Upper lobe of left lung (tissue), 6 donors: ENCODE results near the gene MCU. TPM values are rescaled to one million over a fixed set of nuclear protein-coding genes. Genes with fewer than 3 reads are reported as not detected.
A peak's percentile ranks its signal among the peaks of the same experiment; 100 is the strongest.

Source experiments
- ATAC-seq, 2 donors: fragments of 200-7000 bp; cut with Tn5 transposase; one replicate each; pipeline ENCODE4 v1.9.1; 2022; ENCODE audit warnings: mild to moderate bottlenecking in 2 of 2, moderate library complexity in 2 of 2; ENCODE audit not compliant: low FRiP score in 2 of 2
- DNase-seq, 2 donors: peaks; one replicate each; pipeline ENCODE4 v3.0.0-alpha.2; 2019 to 2020
- H3K27ac ChIP-seq, 4 donors: fragments of 200-600 bp; sonication (generic); one replicate each; pipeline ENCODE4 v1.5.1; 2016 to 2019
- H3K27me3 ChIP-seq, 4 donors: fragments of 200-600 bp; sonication (generic); one replicate each; pipeline ENCODE4 v1.5.1; 2017 to 2019
- H3K36me3 ChIP-seq, 4 donors: fragments of 200-600 bp; sonication (generic); one replicate each; pipeline ENCODE4 v1.5.1; 2016 to 2019
- H3K4me1 ChIP-seq, 4 donors: fragments of 200-600 bp; sonication (generic); one replicate each; pipeline ENCODE4 v1.5.1; 2018 to 2019
- H3K4me3 ChIP-seq, 4 donors: fragments of 200-600 bp; sonication (generic); one replicate each; pipeline ENCODE4 v1.5.1; 2017 to 2019; ENCODE audit warnings: mild to moderate bottlenecking in 2 of 4, moderate library complexity in 1 of 4
- H3K9me3 ChIP-seq, 4 donors: fragments of 200-600 bp; sonication (generic); one replicate each; pipeline ENCODE4 v1.5.1; 2018 to 2019
- EP300 ChIP-seq, 4 donors: sonication (generic); formaldehyde crosslinking; IDR thresholded peaks; one replicate each; pipeline ENCODE4 v1.5.1; 2017; ENCODE audit warnings: antibody characterized with exemption in 4 of 4, control low read depth in 2 of 4
- POLR2A ChIP-seq, 4 donors: fragments of 450-650 bp; IDR thresholded peaks; one replicate each; pipeline ENCODE4 v1.5.1; 2016 to 2017; ENCODE audit warnings: antibody characterized with exemption in 4 of 4, mild to moderate bottlenecking in 2 of 4
- POLR2AphosphoS5 ChIP-seq, 2 donors: sonication (generic); formaldehyde crosslinking; IDR thresholded peaks; one replicate each; pipeline ENCODE4 v1.5.1; 2017; ENCODE audit warnings: antibody characterized with exemption in 2 of 2
- WGBS, 2 donors: methylation state at CpG; one replicate each; pipeline ENCODE4 v1.1.5; 2017 to 2018; 5-methylcytosine and 5-hydroxymethylcytosine counted together
- total RNA-seq, 6 donors: library from RNA; depleted of rRNA in 4 of 6; stranded (reverse); fragments of >200 nt in 4 of 6; gene quantifications; one replicate each; pipeline versions ENCODE4 v1.1.0 to v1.2.1, GENCODE V29; 2016 to 2021
- TF ChIP-seq, protein P1 (sequence below), 6 experiments: fragments of 450-650 bp in 4 of 6; fragments of 200-600 bp in 2 of 6; sonication (generic) in 2 of 6; IDR thresholded peaks; one replicate each; pipeline ENCODE4 v1.5.1; 2016 to 2019; ENCODE audit warnings: antibody characterized with exemption in 6 of 6
- donor health status: DM: no; HTN: no; CAD: no; lungs with moderate emphysema.
- donor health status: DM: no; HTN: yes; CAD: no; lungs with severe emphysema.

MCU gene
- total RNA-seq, 6 donors from 2014 or later, result 28.2 to 50.5 (median 32.1) TPM

DNA sequence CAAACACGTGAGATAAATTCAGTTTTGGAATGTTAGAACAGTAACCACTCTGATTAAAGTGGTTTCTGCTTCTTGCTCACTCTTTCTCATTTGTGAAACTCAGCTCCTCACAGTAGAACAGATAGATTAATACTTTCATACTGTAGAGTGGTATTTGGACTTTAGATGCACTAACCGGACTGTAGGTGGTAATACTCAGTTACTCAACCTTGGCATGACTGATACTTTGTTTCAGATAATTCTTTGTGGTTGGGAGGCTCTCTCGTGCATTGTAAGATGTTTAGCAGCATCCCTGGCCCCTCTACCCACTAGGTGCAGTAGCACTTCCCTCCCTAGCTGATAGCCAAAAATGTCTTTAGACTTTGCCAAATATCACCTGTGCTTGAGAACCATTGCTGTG lies 37.6 kb downstream of the MCU start:
- no peaks in the 10 kb centered on the region for H3K27me3 ChIP-seq
- DNase-seq, result no peak
- WGBS, 2 donors, result 65 to 68% methylated on average over 3 of the region's 3 CpGs
- H3K4me1 ChIP-seq, result peaks cover 0 to 12% (median 3%) of the 10 kb centered on the region in 4 donors
- H3K9me3 ChIP-seq, result no peaks in the 10 kb centered on the region
- ATAC-seq, result no peak
- H3K36me3 ChIP-seq, result no peaks in the 10 kb centered on the region
- TF ChIP-seq POLR2AphosphoS5 (IDR thresholded peaks at IDR 0.05), result no peak
- TF ChIP-seq, protein P1, sequence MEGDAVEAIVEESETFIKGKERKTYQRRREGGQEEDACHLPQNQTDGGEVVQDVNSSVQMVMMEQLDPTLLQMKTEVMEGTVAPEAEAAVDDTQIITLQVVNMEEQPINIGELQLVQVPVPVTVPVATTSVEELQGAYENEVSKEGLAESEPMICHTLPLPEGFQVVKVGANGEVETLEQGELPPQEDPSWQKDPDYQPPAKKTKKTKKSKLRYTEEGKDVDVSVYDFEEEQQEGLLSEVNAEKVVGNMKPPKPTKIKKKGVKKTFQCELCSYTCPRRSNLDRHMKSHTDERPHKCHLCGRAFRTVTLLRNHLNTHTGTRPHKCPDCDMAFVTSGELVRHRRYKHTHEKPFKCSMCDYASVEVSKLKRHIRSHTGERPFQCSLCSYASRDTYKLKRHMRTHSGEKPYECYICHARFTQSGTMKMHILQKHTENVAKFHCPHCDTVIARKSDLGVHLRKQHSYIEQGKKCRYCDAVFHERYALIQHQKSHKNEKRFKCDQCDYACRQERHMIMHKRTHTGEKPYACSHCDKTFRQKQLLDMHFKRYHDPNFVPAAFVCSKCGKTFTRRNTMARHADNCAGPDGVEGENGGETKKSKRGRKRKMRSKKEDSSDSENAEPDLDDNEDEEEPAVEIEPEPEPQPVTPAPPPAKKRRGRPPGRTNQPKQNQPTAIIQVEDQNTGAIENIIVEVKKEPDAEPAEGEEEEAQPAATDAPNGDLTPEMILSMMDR (IDR thresholded peaks at IDR 0.05), result no peak
- TF ChIP-seq POLR2A (IDR thresholded peaks at IDR 0.05), result no peak
- TF ChIP-seq EP300 (IDR thresholded peaks at IDR 0.05), result no peak
- no peak overlapping the region for H3K4me3 ChIP-seq
- no peak overlapping the region for H3K27ac ChIP-seq

DNA sequence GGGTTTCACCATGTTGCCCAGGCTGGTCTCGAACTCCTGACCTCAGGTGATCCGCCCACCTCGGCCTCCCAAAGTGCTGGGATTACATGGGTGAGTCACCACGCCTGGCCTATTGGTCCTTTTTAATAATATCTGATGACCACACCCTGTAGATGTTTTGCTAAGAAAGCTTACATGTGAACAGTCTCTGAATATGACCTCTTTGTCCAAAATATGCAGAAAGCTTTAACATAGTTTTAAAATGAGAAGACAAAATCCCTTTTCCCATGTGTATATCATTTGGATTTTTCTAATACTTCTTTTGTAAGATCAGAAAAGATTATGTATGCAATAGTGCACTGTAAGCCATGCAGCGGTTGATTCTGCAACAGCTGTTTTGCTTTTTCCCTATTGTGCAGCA lies 38.5 kb downstream of the MCU start:
- Histone ChIP-seq H3K4me3 (no peak overlapping the region), H3K27ac (no peak overlapping the region), H3K9me3 (no peaks in the 10 kb centered on the region), H3K4me1 (peaks cover 1 to 12% (median 6%) of the 10 kb centered on the region in 4 donors), H3K27me3 (no peaks in the 10 kb centered on the region), H3K36me3 (no peaks in the 10 kb centered on the region)
- DNase-seq (no peak), ATAC-seq (peak in 1 of 2 donors; percentile 70)
- TF ChIP-seq, protein P1 (IDR thresholded peaks at IDR 0.05), result no peak
- no peak for TF ChIP-seq POLR2A (IDR thresholded peaks at IDR 0.05)
- no peak for TF ChIP-seq EP300 (IDR thresholded peaks at IDR 0.05)
- WGBS, 2 donors, result 95 to 96% methylated on average over 5 of the region's 5 CpGs

DNA sequence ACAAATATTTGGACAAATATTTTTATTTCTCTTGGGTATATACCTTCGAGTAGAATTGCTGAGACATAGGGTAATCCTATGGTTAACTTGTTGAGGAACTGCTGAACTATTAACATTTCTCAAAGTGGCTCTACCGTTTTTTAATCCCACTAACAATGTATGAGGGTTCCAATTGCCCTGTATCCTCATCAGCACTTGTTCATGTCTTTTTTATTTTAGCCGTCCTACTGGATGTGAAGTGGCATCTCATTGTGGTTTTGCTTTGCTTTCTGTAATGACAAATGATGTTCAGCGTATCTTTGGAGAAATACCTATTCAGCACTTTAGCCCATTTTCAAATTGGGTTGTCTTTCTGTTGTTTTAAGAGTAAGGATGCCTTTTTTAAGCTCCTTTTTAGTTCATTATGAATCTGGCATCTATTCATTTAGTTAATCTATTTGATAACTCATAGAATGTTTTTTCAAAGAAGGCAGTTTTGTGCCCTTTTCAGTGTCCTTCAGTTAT lies 40.0 kb downstream of the MCU start:
- TF ChIP-seq POLR2AphosphoS5 (IDR thresholded peaks at IDR 0.05) (no peak), POLR2A (IDR thresholded peaks at IDR 0.05) (no peak), EP300 (IDR thresholded peaks at IDR 0.05) (no peak)
- TF ChIP-seq, protein P1 (IDR thresholded peaks at IDR 0.05), result no peak
- WGBS, 2 donors, result 67 to 72% methylated on average over 4 of the region's 4 CpGs
- Histone ChIP-seq H3K36me3 (no peaks in the 10 kb centered on the region), H3K4me3 (no peak overlapping the region), H3K27me3 (no peaks in the 10 kb centered on the region), H3K27ac (no peak overlapping the region), H3K4me1 (peaks cover 12 to 21% (median 17%) of the 10 kb centered on the region in 4 donors), H3K9me3 (no peaks in the 10 kb centered on the region)
- ATAC-seq, result no peak
- DNase-seq, result no peak

DNA sequence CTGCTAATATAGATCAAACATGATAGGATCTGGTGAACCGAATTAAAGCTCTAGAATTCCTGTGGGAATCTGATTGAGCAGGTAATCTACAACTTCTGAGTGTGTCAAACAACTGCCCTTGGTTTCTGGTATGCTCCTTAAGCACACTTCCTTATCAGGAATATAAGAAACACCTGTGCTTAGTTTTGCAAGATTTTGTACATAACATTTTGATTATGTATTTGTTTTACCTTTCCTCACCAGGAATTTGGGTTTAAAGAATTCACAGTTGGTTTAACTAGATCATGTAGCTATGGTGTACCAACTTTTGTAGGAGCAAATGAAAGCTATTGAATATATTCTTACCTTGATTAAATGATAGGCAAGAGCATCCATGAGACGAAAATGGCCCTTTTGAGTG lies 40.6 kb downstream of the MCU start:
- 76 to 84% methylated on average over 2 of the region's 2 CpGs for WGBS, 2 donors
- Histone ChIP-seq H3K4me3 (no peak overlapping the region), H3K36me3 (no peaks in the 10 kb centered on the region), H3K27me3 (no peaks in the 10 kb centered on the region), H3K9me3 (no peaks in the 10 kb centered on the region), H3K4me1 (peaks cover 15 to 24% (median 18%) of the 10 kb centered on the region in 4 donors), H3K27ac (no peak overlapping the region)
- TF ChIP-seq, protein P1 (IDR thresholded peaks at IDR 0.05), result no peak
- TF ChIP-seq EP300 (IDR thresholded peaks at IDR 0.05), result no peak
- no peak for TF ChIP-seq POLR2A (IDR thresholded peaks at IDR 0.05)
- no peak for TF ChIP-seq POLR2AphosphoS5 (IDR thresholded peaks at IDR 0.05)
- ATAC-seq (no peak), DNase-seq (no peak)

DNA sequence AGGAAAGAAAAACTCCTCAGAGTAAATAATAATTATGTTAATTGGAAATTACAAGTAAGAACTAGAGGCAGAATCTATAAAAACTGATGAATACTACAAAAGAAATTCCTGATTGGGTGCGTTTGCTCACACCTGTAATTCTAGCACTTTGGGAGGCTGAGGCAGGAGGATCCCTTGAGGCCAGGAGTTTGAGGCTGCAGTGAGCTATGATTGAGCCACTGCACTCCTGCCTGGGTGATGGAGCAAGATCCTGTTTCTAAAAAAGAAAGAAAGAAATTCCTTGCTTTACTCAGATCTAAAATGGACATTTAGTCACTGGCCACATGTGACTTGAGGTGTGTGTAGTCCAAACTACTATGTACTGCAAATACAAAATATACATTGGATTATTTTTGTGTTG lies 42.0 kb downstream of the MCU start:
- Histone ChIP-seq H3K27ac (no peak overlapping the region), H3K4me3 (no peak overlapping the region), H3K27me3 (no peaks in the 10 kb centered on the region), H3K36me3 (no peaks in the 10 kb centered on the region), H3K4me1 (peaks cover 29 to 32% (median 31%) of the 10 kb centered on the region in 4 donors), H3K9me3 (no peaks in the 10 kb centered on the region)
- no peak for DNase-seq
- ATAC-seq, result no peak
- no peak for TF ChIP-seq POLR2AphosphoS5 (IDR thresholded peaks at IDR 0.05)
- no peak for TF ChIP-seq EP300 (IDR thresholded peaks at IDR 0.05)
- no peak for TF ChIP-seq POLR2A (IDR thresholded peaks at IDR 0.05)
- TF ChIP-seq, protein P1 (IDR thresholded peaks at IDR 0.05), result no peak
- WGBS, 2 donors, result 94 to 96% methylated on average over 1 of the region's 1 CpG
